ENCODE results near the gene AHRR. TPM values are rescaled to one million over a fixed set of nuclear protein-coding genes. Genes with fewer than 3 reads are reported as not detected.

The AHRR gene
- total RNA-seq, 2 donors from 2014 or later = 0.26 to 0.33 TPM

DNA sequence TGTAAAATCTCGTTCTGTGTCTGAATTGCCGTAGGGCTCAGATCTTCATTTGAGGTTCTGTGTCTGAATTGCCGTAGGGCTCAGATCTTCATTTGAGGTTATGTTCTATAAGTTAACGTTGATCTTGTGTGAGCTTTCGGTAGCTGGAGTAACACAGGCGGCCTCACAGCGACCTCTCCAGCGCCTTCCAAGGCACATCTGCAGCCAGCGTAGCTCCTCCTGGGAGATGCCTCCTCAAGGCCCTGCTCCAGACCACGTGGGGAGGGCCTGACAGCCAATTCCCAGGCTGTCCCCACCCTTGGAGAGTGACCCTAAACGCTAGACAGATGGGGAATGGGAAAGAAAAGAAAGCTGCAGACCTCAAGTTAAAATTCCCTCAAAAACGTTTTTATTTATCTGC lies 8.7 kb upstream of the AHRR start:
- WGBS, 2 donors = 81 to 89% methylated on average over 12 of the region's 12 CpGs
- intact Hi-C loops (cut with DNase I) = no loop called here
- Histone ChIP-seq H3K27me3 (no peaks in the 10 kb centered on the region), H3K9me3 (no peaks in the 10 kb centered on the region), H3K27ac (no peak overlapping the region), H3K36me3 (replicated peaks in 1 of 2; ENCODE audit: insufficient read depth in 1 of 2, low read depth in 2 of 2) (peaks cover 5 to 11% of the 10 kb centered on the region in 2 donors), H3K4me3 (no peak overlapping the region), H3K4me1 (peaks cover 17% of the 10 kb centered on the region)
- no peak for ATAC-seq
- no peak for DNase-seq
- TF ChIP-seq, protein P1, sequence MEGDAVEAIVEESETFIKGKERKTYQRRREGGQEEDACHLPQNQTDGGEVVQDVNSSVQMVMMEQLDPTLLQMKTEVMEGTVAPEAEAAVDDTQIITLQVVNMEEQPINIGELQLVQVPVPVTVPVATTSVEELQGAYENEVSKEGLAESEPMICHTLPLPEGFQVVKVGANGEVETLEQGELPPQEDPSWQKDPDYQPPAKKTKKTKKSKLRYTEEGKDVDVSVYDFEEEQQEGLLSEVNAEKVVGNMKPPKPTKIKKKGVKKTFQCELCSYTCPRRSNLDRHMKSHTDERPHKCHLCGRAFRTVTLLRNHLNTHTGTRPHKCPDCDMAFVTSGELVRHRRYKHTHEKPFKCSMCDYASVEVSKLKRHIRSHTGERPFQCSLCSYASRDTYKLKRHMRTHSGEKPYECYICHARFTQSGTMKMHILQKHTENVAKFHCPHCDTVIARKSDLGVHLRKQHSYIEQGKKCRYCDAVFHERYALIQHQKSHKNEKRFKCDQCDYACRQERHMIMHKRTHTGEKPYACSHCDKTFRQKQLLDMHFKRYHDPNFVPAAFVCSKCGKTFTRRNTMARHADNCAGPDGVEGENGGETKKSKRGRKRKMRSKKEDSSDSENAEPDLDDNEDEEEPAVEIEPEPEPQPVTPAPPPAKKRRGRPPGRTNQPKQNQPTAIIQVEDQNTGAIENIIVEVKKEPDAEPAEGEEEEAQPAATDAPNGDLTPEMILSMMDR (IDR thresholded peaks at IDR 0.05) = no peak
- TF ChIP-seq POLR2A (IDR thresholded peaks at IDR 0.05) = no peak

- no peak overlapping the region for H3K27ac ChIP-seq
- 89 to 95% methylated on average over 7 of the region's 7 CpGs for WGBS, 2 donors
- peaks cover 5 to 11% of the 10 kb centered on the region in 2 donors for H3K36me3 ChIP-seq (replicated peaks in 1 of 2; ENCODE audit: insufficient read depth in 1 of 2, low read depth in 2 of 2)
- peaks cover 17% of the 10 kb centered on the region for H3K4me1 ChIP-seq
- no peaks in the 10 kb centered on the region for H3K27me3 ChIP-seq
- H3K9me3 ChIP-seq = no peaks in the 10 kb centered on the region
- no peak for DNase-seq
- no peak overlapping the region for H3K4me3 ChIP-seq
- TF ChIP-seq POLR2A (IDR thresholded peaks at IDR 0.05) = no peak
- TF ChIP-seq, protein P1 (IDR thresholded peaks at IDR 0.05) = no peak
- intact Hi-C loops (cut with DNase I) = no loop called here
- ATAC-seq = no peak
These were observed 8.2 kb upstream of the AHRR start for GRCh38 chr5:313265-313664.

DNA sequence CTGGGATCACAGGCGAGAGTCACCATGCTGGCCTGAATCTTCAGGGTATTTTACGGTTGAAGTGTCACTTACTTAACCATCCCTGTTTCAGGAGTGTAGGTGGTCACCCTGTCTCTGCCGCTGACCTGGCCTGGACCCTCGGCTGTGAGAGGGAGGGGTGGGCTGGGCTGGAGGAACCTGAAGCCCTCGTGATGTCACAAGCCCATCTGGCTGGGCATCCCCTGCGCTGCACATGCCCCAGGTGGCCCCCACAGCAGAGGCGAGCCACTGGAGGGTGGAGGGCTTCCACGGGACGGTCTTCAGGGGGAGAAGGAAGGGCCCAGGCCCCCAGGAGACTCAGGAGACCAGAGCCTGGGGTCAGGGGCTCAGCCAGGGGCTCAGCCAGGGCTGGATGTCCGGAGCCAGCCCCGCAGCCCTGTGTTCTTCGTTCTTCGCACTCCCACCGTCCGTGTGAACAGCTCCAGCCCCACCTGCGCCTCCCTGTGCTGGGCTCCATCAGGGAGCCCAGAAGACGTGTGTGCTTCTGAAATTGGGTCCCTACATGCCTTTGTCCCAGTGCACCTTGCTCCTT lies 7.6 kb upstream of the AHRR start:
- H3K36me3 ChIP-seq (replicated peaks in 1 of 2; ENCODE audit: insufficient read depth in 1 of 2, low read depth in 2 of 2) = peaks cover 5 to 11% of the 10 kb centered on the region in 2 donors
- ATAC-seq = no peak
- H3K27ac ChIP-seq = no peak overlapping the region
- H3K9me3 ChIP-seq = no peaks in the 10 kb centered on the region
- intact Hi-C loops (cut with DNase I) = no loop called here
- H3K27me3 ChIP-seq = no peaks in the 10 kb centered on the region
- WGBS, 2 donors = 80 to 81% methylated on average over 9 to 15 of the region's 17 CpGs
- no peak for DNase-seq
- no peak overlapping the region for H3K4me3 ChIP-seq
- peaks cover 17% of the 10 kb centered on the region for H3K4me1 ChIP-seq
- TF ChIP-seq POLR2A (IDR thresholded peaks at IDR 0.05) = no peak
- TF ChIP-seq, protein P1 (IDR thresholded peaks at IDR 0.05) = no peak

DNA sequence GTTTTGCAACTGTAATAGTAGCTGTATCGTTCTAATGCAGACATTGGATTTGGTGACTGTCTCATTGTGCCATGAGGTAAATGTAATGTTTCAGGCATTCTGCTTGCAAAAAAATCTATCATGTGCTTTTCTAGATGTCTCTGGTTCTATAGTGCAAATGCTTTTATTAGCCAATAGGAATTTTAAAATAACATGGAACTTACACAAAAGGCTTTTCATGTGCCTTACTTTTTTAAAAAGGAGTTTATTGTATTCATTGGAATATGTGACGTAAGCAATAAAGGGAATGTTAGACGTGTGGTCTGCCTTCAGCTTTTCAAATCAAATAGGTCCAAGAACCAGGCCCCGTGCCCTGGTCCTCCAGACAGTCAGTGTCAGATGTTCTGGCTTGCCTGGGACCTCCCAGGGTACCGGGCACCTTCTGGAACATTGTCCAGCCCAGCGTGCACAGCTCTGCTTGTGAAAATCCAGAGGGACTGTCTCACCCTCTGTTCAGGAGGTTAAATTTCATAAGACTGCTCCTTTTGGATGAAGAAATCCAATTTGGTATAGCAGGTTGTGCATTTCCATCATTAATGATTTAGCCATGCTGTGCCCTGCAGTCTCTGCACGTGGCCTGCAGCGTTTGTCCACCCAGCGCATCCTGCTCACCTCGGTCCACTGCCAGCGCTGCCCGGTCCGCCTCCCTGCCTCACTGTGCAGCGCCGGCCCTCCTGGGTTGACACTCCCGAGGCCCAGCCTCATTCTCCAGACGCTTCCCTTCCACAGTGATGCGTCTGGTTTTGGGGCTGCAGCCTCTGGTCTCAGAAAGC lies 6.6 kb upstream of the AHRR start:
- TF ChIP-seq, protein P1 (IDR thresholded peaks at IDR 0.05) = no peak
- no peak for TF ChIP-seq POLR2A (IDR thresholded peaks at IDR 0.05)
- Histone ChIP-seq H3K9me3 (no peaks in the 10 kb centered on the region), H3K27me3 (peaks cover 0 to under 1% of the 10 kb centered on the region in 2 donors), H3K27ac (no peak overlapping the region), H3K4me1 (peaks cover 17% of the 10 kb centered on the region), H3K36me3 (replicated peaks in 1 of 2; ENCODE audit: insufficient read depth in 1 of 2, low read depth in 2 of 2) (peaks cover 5 to 11% of the 10 kb centered on the region in 2 donors), H3K4me3 (no peak overlapping the region)
- DNase-seq (no peak), ATAC-seq (no peak)
- intact Hi-C loops (cut with DNase I) = no loop called here
- 91 to 93% methylated on average over 18 of the region's 18 CpGs for WGBS, 2 donors
